ENCODE results near the gene HMGB3.

DNA sequence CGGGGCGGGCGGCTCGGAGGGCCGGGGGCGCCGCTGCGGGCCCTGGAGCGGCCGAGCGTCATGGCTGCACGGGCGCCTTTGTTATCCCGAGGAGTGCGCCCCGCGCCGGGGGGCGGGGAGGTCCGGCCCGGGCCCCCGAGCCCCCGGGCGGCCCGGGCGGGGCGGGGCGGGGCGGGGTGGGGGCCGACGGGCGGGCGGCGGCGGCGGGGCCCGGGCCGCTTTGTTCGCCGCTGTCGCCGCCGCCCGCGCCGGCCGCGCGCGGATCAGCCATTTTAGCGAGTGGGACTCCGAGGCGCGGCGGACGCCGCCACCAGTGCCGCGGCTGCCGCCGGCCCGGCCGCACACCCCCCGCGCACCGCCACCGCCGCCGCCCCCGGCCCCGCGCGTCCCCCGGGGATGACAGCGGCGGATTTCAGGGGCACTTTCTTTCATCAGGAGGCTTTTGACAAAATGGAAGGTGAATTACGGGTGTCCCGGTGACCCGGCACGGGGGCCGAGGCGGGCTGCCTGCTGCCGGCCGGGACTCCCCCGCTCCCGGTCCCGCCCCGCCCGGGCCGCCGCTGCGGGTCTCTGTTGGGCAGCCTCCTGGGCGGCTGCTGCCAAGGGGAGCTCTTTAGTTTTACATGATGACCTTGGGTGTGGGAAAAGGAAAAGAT is 1.2 kb downstream of the HMGB3 start:
- TF ChIP-seq EZH2 (IDR thresholded peaks at IDR 0.05; ENCODE audit: insufficient read depth, poor library complexity, severe bottlenecking) (no peak), EZH2phosphoT487 (IDR thresholded peaks at IDR 0.05; ENCODE audit: insufficient read depth, low read depth) (no peak)

Measured in GM23248 (cell line).